Measurements from ENCODE around the gene PARP12. TPM values are rescaled to one million over a fixed set of nuclear protein-coding genes. Genes with fewer than 3 reads are reported as not detected.

PARP12 gene
- total and polyA plus RNA-seq, 9 of the 15 experiments (the other 6 are each of a cell fraction or from before 2014, with no cell fraction given) = 4.6 to 40.4 (median 23.5) TPM

DNA sequence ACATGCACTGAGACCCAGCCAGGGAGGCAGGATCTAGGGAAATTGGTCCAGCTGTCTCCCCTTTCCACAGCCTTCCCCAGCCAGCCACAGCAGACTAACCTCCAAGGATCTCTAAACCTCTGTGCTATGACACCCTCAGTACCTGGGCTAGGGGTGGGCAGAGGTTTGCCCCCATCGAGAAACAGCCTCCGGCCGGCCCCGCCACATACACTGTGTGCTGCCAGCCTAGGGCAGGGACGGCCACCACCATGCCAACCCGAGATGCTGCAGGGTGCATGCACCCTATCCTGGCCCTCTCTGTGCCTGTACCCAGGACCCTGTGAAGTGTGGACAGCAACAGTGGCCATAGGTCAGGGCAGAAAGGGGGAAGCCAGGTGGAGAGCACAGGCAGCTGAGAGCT is 58.1 kb downstream of the PARP12 start (continued):
- TF ChIP-seq ZNF121 (CRISPR knock-in tag; conservative IDR thresholded peaks at IDR 0.05) (no peak), ZNF311 (CRISPR knock-in tag; IDR thresholded peaks at IDR 0.05) (no peak), MCM5 (IDR thresholded peaks at IDR 0.05; ENCODE audit: low read depth) (no peak), TRIM24 (IDR thresholded peaks at IDR 0.05) (no peak), ZNF561 (CRISPR knock-in tag; conservative IDR thresholded peaks at IDR 0.05) (no peak), NCOA1 (IDR thresholded peaks at IDR 0.05; ENCODE audit: low read depth) (no peak), ZNF785 (CRISPR knock-in tag; IDR thresholded peaks at IDR 0.05) (no peak), GTF3C2 (IDR thresholded peaks at IDR 0.05; ENCODE audit: borderline replicate concordance, extremely low read depth, insufficient read length) (no peak), KDM5B (IDR thresholded peaks at IDR 0.05; ENCODE audit: insufficient replicate concordance, low read depth, low read length) (no peak), CBFA2T3 (IDR thresholded peaks at IDR 0.05) (no peak), RAD21 (CRISPR knock-in tag; conservative IDR thresholded peaks at IDR 0.05 in 1 of 2, IDR thresholded peaks at IDR 0.05 in 1 of 2) (no peak), BRD9 (IDR thresholded peaks at IDR 0.05; ENCODE audit: low read depth, partially characterized antibody) (no peak), TAF1 (IDR thresholded peaks at IDR 0.05; ENCODE audit: control insufficient read depth, extremely low read depth, insufficient read depth, low read length, severe bottlenecking) (no peak), HLTF (IDR thresholded peaks at IDR 0.05) (no peak)
- TF ChIP-seq, protein P1, sequence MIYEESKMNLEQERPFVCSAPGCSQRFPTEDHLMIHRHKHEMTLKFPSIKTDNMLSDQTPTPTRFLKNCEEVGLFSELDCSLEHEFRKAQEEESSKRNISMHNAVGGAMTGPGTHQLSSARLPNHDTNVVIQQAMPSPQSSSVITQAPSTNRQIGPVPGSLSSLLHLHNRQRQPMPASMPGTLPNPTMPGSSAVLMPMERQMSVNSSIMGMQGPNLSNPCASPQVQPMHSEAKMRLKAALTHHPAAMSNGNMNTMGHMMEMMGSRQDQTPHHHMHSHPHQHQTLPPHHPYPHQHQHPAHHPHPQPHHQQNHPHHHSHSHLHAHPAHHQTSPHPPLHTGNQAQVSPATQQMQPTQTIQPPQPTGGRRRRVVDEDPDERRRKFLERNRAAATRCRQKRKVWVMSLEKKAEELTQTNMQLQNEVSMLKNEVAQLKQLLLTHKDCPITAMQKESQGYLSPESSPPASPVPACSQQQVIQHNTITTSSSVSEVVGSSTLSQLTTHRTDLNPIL (CRISPR knock-in tag; IDR thresholded peaks at IDR 0.05) = no peak

Data from K562 (cell line).